GM12878 (cell line): ENCODE measurements around the gene GATAD2B. TPM values are rescaled to one million over a fixed set of nuclear protein-coding genes. Genes with fewer than 3 reads are reported as not detected.
A peak's percentile ranks its signal among the peaks of the same experiment; 100 is the strongest.
"Not testable (repeated sequence)": the region's sequence is repeated elsewhere in the genome, so short reads cannot be mapped to it uniquely, and the experiment has no call there.

Source experiments
- ATAC-seq: fragments of 200-7000 bp; cut with Tn5 transposase; 3 replicates; pipeline ENCODE4 v1.9.1; 2020; ENCODE audit warnings: mild to moderate bottlenecking, moderate library complexity
- BruUV-seq: library from RNA; stranded (reverse); fragments of 400-500 nt; replicated peaks from 2 replicates; lab custom pipeline; 2021; lab: Mats Ljungman, UMichigan
- CTCF ChIA-PET: fragments of 300-600 bp; sonication (Branson Sonifier 250); formaldehyde crosslinking; extraction: SDS; loops from one replicate; lab custom pipeline; 2021; ENCODE audit warnings: inconsistent platforms; lab: Yijun Ruan, JAX
- POLR2A ChIA-PET: fragments of 350-600 bp; formaldehyde crosslinking; extraction: SDS; loops from one replicate; lab custom pipeline; 2021; ENCODE audit warnings: inconsistent platforms; lab: Charles Lee
- RAD21 ChIA-PET: fragments of 300-600 bp; sonication (Branson Sonifier 250); formaldehyde crosslinking; loops from one replicate; lab custom pipeline; 2023; ENCODE audit warnings: antibody characterized with exemption; ENCODE audit not compliant: unreplicated experiment; lab: Charles Lee
- SMC1A ChIA-PET: fragments of 300-600 bp; sonication (Branson Sonifier 250); formaldehyde crosslinking; loops from one replicate; lab custom pipeline; 2023; ENCODE audit not compliant: unreplicated experiment, uncharacterized antibody; lab: Charles Lee
- DNase-seq: peaks from one replicate; pipeline ENCODE4 v3.0.0-alpha.2; 2011; ENCODE audit warnings: low read depth, low spot score
- FAIRE-seq: peaks from 3 replicates; lab custom pipeline; 2011; peaks lifted over from hg19 to GRCh38; lab: Jason Lieb, UNC
- H2AFZ ChIP-seq: 2 replicates; pipeline ENCODE4 v1.6.0; 2011; ENCODE audit warnings: low read depth, low read length, control low read depth; ENCODE audit not compliant: control insufficient read depth
- H3K27ac ChIP-seq: 2 replicates; pipeline ENCODE4 v1.5.1; 2011; ENCODE audit warnings: control low read depth; ENCODE audit not compliant: control insufficient read depth, insufficient read depth
- H3K27me3 ChIP-seq, 2 experiments: replicated peaks in 1 of 2; 2 replicates each; pipeline versions ENCODE4 v1.6.0 to v1.6.1; 2011; ENCODE audit warnings: low read length in 1 of 2; ENCODE audit not compliant: control insufficient read depth in 2 of 2, insufficient read depth in 2 of 2
- H3K36me3 ChIP-seq, 2 experiments: 2 replicates each; pipeline ENCODE4 v1.5.1; 2011; ENCODE audit warnings: low read length in 1 of 2; ENCODE audit not compliant: control insufficient read depth in 2 of 2, insufficient read depth in 2 of 2
- H3K4me1 ChIP-seq: 2 replicates; pipeline ENCODE4 v1.6.1; 2011; ENCODE audit warnings: mild to moderate bottlenecking, low read length, moderate library complexity, mixed read lengths; ENCODE audit not compliant: control insufficient read depth, insufficient read depth
- H3K4me2 ChIP-seq: 2 replicates; pipeline ENCODE4 v1.6.0; 2011; ENCODE audit warnings: control low read depth; ENCODE audit not compliant: control insufficient read depth, insufficient read depth
- H3K4me3 ChIP-seq: fragments of 200-600 bp; sonication (generic); 2 replicates; pipeline ENCODE4 v1.5.1; 2016
- H3K79me2 ChIP-seq: 2 replicates; pipeline ENCODE4 v1.6.0; 2011; ENCODE audit warnings: low read length; ENCODE audit not compliant: control insufficient read depth, insufficient read depth
- H3K9ac ChIP-seq: 2 replicates; pipeline ENCODE4 v1.8.0; 2011; ENCODE audit warnings: low read length, control low read depth, mixed read lengths; ENCODE audit not compliant: control insufficient read depth, insufficient read depth
- H3K9me3 ChIP-seq: replicated peaks from 3 replicates; pipeline ENCODE4 v1.5.1; 2011; ENCODE audit warnings: mild to moderate bottlenecking, low read length; ENCODE audit not compliant: control insufficient read depth, insufficient read depth
- H4K20me1 ChIP-seq: 2 replicates; pipeline ENCODE4 v1.6.0; 2011; ENCODE audit not compliant: control insufficient read depth, insufficient read depth
- SPI1 ChIP-seq: IDR thresholded peaks from 2 replicates; pipeline ENCODE4 v1.6.1; 2011; ENCODE audit warnings: low read depth, mild to moderate bottlenecking, low read length, moderate library complexity, borderline replicate concordance; ENCODE audit not compliant: insufficient read depth
- WGBS: methylation state at CpG from one replicate; pipeline ENCODE4 v1.1.6; 2016; ENCODE audit warnings: low lambda C conversion rate; ENCODE audit not compliant: insufficient replicate concordance, insufficient coverage; ENCODE audit errors: missing lambda C conversion rate; 5-methylcytosine and 5-hydroxymethylcytosine counted together
- in situ Hi-C: fragments of 300-500 bp; cut with MboI; formaldehyde crosslinking; loops from 9 replicates; pipeline ENCODE4 v1.14.3; 2018; ENCODE audit warnings: mixed read lengths
- intact Hi-C: fragments of 100-400 bp; cut with micrococcal nuclease; formaldehyde crosslinking; loops from one replicate; pipeline ENCODE4 v1.14.2; 2022; ENCODE audit not compliant: unreplicated experiment
- polyA plus RNA-seq, 11 experiments: library from polyadenylated mRNA; depleted of rRNA in 4 of 11; unstranded in 6 of 11; stranded (reverse) in 5 of 11; fragments of >200 nt; fragmentation: Nextera tagmentation in 4 of 11; fragmentation: Illumina TruSeq in 1 of 11; extraction: Ambion mirVana in 4 of 11; extraction: Trizol in 1 of 11; gene quantifications; 1 replicate in 1 of 11; 2 replicates in 10 of 11; pipeline versions ENCODE4 v1.2.1 to v1.2.3, GENCODE V29; 2011 to 2016; ENCODE audit warnings: inconsistent platforms in 2 of 11, missing spikeins in 2 of 11, low read depth in 1 of 11
- total RNA-seq, 4 experiments: library from RNA; depleted of rRNA in 3 of 4; stranded (reverse); fragments of >200 nt in 3 of 4; fragmentation: Illumina TruSeq in 1 of 4; extraction: Trizol in 1 of 4; gene quantifications; 2 replicates each; pipeline versions ENCODE4 v1.2.1 to v1.2.3, GENCODE V29; 2013 to 2021

Gene GATAD2B
- total and polyA plus RNA-seq, 10 of the 15 experiments (the other 5 are each of a cell fraction or from before 2014, with no cell fraction given) = 2.4 to 63.1 (median 8.7) TPM

DNA sequence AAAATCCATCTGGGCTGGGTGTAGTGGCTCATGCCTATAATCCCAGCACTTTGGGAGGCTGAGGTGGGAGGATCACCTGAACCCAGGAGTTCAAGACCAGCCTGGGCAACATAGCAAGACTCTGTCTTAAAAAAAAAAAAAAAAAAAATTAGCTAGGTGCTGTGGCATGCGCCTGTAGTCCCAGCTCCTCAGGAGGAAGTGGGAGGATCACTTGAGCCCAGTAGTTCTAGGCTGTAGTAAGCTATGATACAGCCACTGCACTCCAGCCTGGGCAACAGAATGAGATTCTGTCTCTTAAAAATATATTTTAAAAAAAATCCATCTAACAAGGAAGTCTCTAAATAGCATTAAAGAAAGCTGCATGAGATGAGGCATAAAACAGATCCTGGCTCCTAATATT is 26.9 kb downstream of the GATAD2B start:
- DNase-seq, in situ Hi-C loops, BruUV-seq, intact Hi-C loops, H2AFZ ChIP-seq, H3K27ac ChIP-seq, H3K4me2 ChIP-seq, H3K9ac ChIP-seq, H3K36me3 ChIP-seq, H4K20me1 ChIP-seq, FAIRE-seq, H3K27me3 ChIP-seq, H3K9me3 ChIP-seq, H3K4me3 ChIP-seq: not testable (repeated sequence)
- SMC1A ChIA-PET = interaction anchor here (1.2 to 1.3 kb wide), 2 partner anchors 9 to 25 kb away, joined by 4 to 5 read pairs; no protein-coding TSS in a partner anchor
- POLR2A ChIA-PET = interaction anchor here (0.8 kb wide), 1 partner anchor 34 kb away, joined by 6 read pairs; no protein-coding TSS in a partner anchor
- peaks cover 12% of the 10 kb centered on the region; the same call in 1 of the 2 replicates for H3K4me1 ChIP-seq
- CTCF ChIA-PET = interaction anchor here (1.1 to 4.5 kb wide), 5 partner anchors 15 to 57 kb away, joined by 3 to 20 read pairs (median 3); partner anchors contain the start of gene DENND4B
- RAD21 ChIA-PET = interaction anchor here (0.6 to 1.0 kb wide), 4 partner anchors 12 to 91 kb away, joined by 3 to 4 read pairs (median 3); partner anchors contain the start of gene RAB13
- peaks cover 54% of the 10 kb centered on the region for H3K79me2 ChIP-seq
- 90% methylated on average over 1 of the region's 1 CpG for WGBS
- ATAC-seq = peak; percentile 54
- TF ChIP-seq SPI1 = peak; percentile 29; the same call in 1 of the 2 replicates

DNA sequence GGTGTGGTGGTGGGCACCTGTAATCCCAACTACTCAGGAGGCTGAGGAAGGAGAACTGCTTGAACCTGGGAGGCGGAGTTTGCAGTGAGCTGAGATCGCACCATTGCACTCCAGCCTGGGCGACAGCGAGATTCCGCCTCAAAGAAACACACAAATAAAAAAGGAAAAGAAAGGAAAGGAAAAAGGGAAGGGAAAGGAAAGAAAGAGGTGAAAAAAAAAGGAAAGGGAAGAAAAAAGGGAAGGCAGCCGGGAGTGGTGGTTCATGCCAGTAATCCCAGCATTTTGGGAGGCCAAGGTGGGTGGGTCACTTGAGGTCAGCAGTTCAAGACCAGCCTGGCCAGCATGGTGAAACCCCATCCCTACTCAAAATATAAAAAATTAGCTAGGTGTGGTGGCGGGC is 31.7 kb downstream of the GATAD2B start:
- RAD21 ChIA-PET, in situ Hi-C loops, H3K36me3 ChIP-seq, H3K4me3 ChIP-seq, H3K27ac ChIP-seq, H2AFZ ChIP-seq, intact Hi-C loops, H4K20me1 ChIP-seq, H3K9ac ChIP-seq, BruUV-seq, POLR2A ChIA-PET, H3K27me3 ChIP-seq, H3K4me2 ChIP-seq, DNase-seq, H3K9me3 ChIP-seq, FAIRE-seq, CTCF ChIA-PET, ATAC-seq: not testable (repeated sequence)
- Histone ChIP-seq H3K79me2 (peaks cover 64% of the 10 kb centered on the region), H3K4me1 (peaks cover 24% of the 10 kb centered on the region)
- SMC1A ChIA-PET = interaction anchor here (0.7 kb wide), 1 partner anchor 224 kb away, joined by 3 read pairs; no protein-coding TSS in a partner anchor
- WGBS = over 99% methylated on average over 7 of the region's 7 CpGs
